HL-60 (cell line): ENCODE results near the gene CNNM3.

Source experiments
- DNase-seq, 2 experiments: peaks; one replicate each; pipeline ENCODE4 v3.0.0-alpha.2; 2010 to 2020; ENCODE audit warnings: low read depth in 1 of 2, low spot score in 1 of 2
- H3K27ac ChIP-seq: fragments of 250-450 bp; sonication (Bioruptor Pico); replicated peaks from 2 replicates; pipeline ENCODE4 v1.5.1; 2020; ENCODE audit warnings: mild to moderate bottlenecking, moderate library complexity
- H3K27me3 ChIP-seq: fragments of 250-450 bp; sonication (Bioruptor Pico); 2 replicates; pipeline ENCODE4 v1.5.1; 2021; ENCODE audit warnings: mild to moderate bottlenecking, moderate library complexity; ENCODE audit not compliant: insufficient read depth, poor library complexity, severe bottlenecking
- H3K4me3 ChIP-seq: replicated peaks from 2 replicates; pipeline ENCODE4 v1.5.1; 2011; ENCODE audit warnings: mild to moderate bottlenecking, control low read depth, low read length; ENCODE audit not compliant: insufficient read depth
- CTCF ChIP-seq: IDR thresholded peaks from one replicate; pipeline ENCODE4 v1.5.1; 2011; ENCODE audit warnings: low read length, control low read depth, inconsistent platforms; ENCODE audit not compliant: insufficient read depth
- GABPA ChIP-seq: IDR thresholded peaks from 2 replicates; pipeline ENCODE4 v1.6.1; 2012; ENCODE audit warnings: low read depth
- POLR2AphosphoS5 ChIP-seq: IDR thresholded peaks from 2 replicates; pipeline ENCODE4 v1.6.1; 2012; ENCODE audit warnings: low read depth
- REST ChIP-seq: IDR thresholded peaks from 2 replicates; pipeline ENCODE4 v1.6.1; 2012; ENCODE audit warnings: low read depth; ENCODE audit not compliant: insufficient replicate concordance
- SPI1 ChIP-seq: IDR thresholded peaks from 2 replicates; pipeline ENCODE4 v1.6.1; 2012; ENCODE audit warnings: low read depth, mild to moderate bottlenecking, borderline replicate concordance

Gene CNNM3

GRCh38 chr2:96824079-96824870 lies 8.2 kb downstream of the CNNM3 start:
- H3K27ac ChIP-seq: no peak overlapping the region
- TF ChIP-seq GABPA (no peak), SPI1 (no peak), POLR2AphosphoS5 (no peak), CTCF (no peak), REST (no peak)
- DNase-seq: no peak

GRCh38 chr2:96825057-96825456 lies 9.0 kb downstream of the CNNM3 start:
- H3K27me3 ChIP-seq: no peaks in the 10 kb centered on the region
- no peak overlapping the region for H3K4me3 ChIP-seq
- H3K27ac ChIP-seq: no peak overlapping the region
- no peak for DNase-seq
- TF ChIP-seq REST: no peak
- TF ChIP-seq CTCF: no peak
- no peak for TF ChIP-seq GABPA
- no peak for TF ChIP-seq POLR2AphosphoS5
- TF ChIP-seq SPI1: no peak

More at GRCh38 chr2:96824079-96824870, 8.2 kb downstream of the CNNM3 start:
- Histone ChIP-seq H3K4me3 (no peak overlapping the region), H3K27me3 (no peaks in the 10 kb centered on the region)

GRCh38 chr2:96826546-96827278 lies 10.6 kb downstream of the CNNM3 start:
- no peak for TF ChIP-seq CTCF
- TF ChIP-seq REST: no peak
- no peak for TF ChIP-seq SPI1
- TF ChIP-seq GABPA: no peak
- TF ChIP-seq POLR2AphosphoS5: no peak
- Histone ChIP-seq H3K27ac (no peak overlapping the region), H3K4me3 (no peak overlapping the region), H3K27me3 (no peaks in the 10 kb centered on the region)
- no peak for DNase-seq
